Erythroblast (primary cell): ENCODE results near the gene PLEKHH2.

Source experiments
- GATA1 ChIP-seq: IDR thresholded peaks from 2 replicates; pipeline ENCODE4 v1.6.1; 2011; ENCODE audit warnings: low read depth, mild to moderate bottlenecking, control low read depth, low read length, moderate library complexity
- POLR2A ChIP-seq: IDR thresholded peaks from 2 replicates; pipeline ENCODE4 v1.6.1; 2011; ENCODE audit warnings: mild to moderate bottlenecking, low read length

DNA sequence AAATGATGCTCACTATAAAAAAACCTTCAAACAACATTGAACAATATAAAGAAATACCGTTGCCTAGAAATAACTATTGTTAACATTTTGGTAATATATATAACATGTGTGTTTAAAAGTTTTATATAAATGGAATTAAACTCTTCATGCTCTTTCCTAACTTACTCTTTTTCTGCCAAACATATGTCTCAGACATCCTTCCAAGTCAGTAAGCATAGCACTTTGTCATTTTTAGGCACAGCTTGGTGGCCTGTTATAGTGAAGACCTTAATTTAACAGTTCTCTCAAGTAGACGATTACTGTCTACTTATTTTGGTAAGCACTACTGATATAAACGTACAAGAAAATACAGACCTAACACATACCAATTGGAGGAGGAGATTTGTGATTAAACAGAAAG is 177.7 kb downstream of the PLEKHH2 start:
- no peak for TF ChIP-seq POLR2A
- TF ChIP-seq GATA1 = no peak
